Panc1 (cell line): Measurements from ENCODE around the gene ATG9A.

Source experiments
- CTCF ChIP-seq: fragments of 450-650 bp; IDR thresholded peaks from 2 replicates; pipeline ENCODE4 v1.5.1; 2017; ENCODE audit warnings: mild to moderate bottlenecking
- POLR2AphosphoS5 ChIP-seq: IDR thresholded peaks from 2 replicates; pipeline ENCODE4 v1.6.1; 2012; ENCODE audit warnings: mild to moderate bottlenecking, low read depth, low read length, moderate library complexity
- REST ChIP-seq, 2 experiments: IDR thresholded peaks; 2 replicates each; pipeline ENCODE4 v1.6.1; 2011 to 2012; ENCODE audit warnings: low read depth in 2 of 2, control low read depth in 1 of 2, low read length in 1 of 2, mild to moderate bottlenecking in 1 of 2, moderate library complexity in 1 of 2; ENCODE audit not compliant: insufficient read depth in 1 of 2
- SIN3A ChIP-seq: IDR thresholded peaks from 2 replicates; pipeline ENCODE4 v1.6.1; 2012; ENCODE audit warnings: low read depth, mild to moderate bottlenecking, low read length, moderate library complexity, borderline replicate concordance; ENCODE audit not compliant: insufficient read depth
- TCF7L2 ChIP-seq: IDR thresholded peaks from 2 replicates; pipeline ENCODE4 v1.6.1; 2011; ENCODE audit warnings: mild to moderate bottlenecking, low read depth, low read length, inconsistent platforms

- TF ChIP-seq CTCF (no peak), POLR2AphosphoS5 (no peak), SIN3A (no peak), REST (IDR thresholded peaks at IDR 0.05; ENCODE audit: insufficient read depth in 1 of 2, low read depth in 2 of 2, low read length in 1 of 2) (no peak), TCF7L2 (no peak)
These were observed 18.5 kb upstream of the ATG9A start for GRCh38 chr2:219247678-219248642.
